HepG2 (cell line): ENCODE measurements around the gene CRLF1. TPM values are rescaled to one million over a fixed set of nuclear protein-coding genes. Genes with fewer than 3 reads are reported as not detected.
A peak's percentile ranks its signal among the peaks of the same experiment; 100 is the strongest.

Source experiments
- ATAC-seq: fragments of 200-7000 bp; cut with Tn5 transposase; 3 replicates; pipeline ENCODE4 v1.9.1; 2020; ENCODE audit warnings: mild to moderate bottlenecking, moderate library complexity
- BruUV-seq: library from RNA; stranded (reverse); fragments of 400-500 nt; replicated peaks from 2 replicates; lab custom pipeline; 2021; lab: Mats Ljungman, UMichigan
- CTCF ChIA-PET: fragments of 300-600 bp; formaldehyde crosslinking; extraction: SDS; loops from one replicate; lab custom pipeline; 2021; ENCODE audit warnings: low total read pairs, inconsistent platforms, low intra/inter-chr PET ratio; lab: Yijun Ruan, JAX
- POLR2A ChIA-PET: fragments of 350-600 bp; sonication (Branson Sonifier 250); formaldehyde crosslinking; loops from one replicate; lab custom pipeline; 2020; ENCODE audit warnings: antibody characterized with exemption, inconsistent platforms; lab: Yijun Ruan, JAX
- DNase-seq: peaks from one replicate; pipeline ENCODE4 v3.0.0-alpha.2; 2015; ENCODE audit warnings: low spot score
- FAIRE-seq: peaks from 3 replicates; lab custom pipeline; 2011; peaks lifted over from hg19 to GRCh38; lab: Jason Lieb, UNC
- H2AFZ ChIP-seq: one replicate; pipeline ENCODE4 v1.6.1; 2011; ENCODE audit warnings: low read length, inconsistent platforms
- H3K27ac ChIP-seq: fragments of 300-600 bp; 3 replicates; pipeline ENCODE4 v1.8.0; 2011; ENCODE audit warnings: mixed run types, mild to moderate bottlenecking, mixed read lengths, low read length, inconsistent platforms; ENCODE audit not compliant: insufficient read depth; ENCODE audit errors: extremely low read length
- H3K27me3 ChIP-seq, 2 experiments: fragments of 200-600 bp in 1 of 2; 2 replicates in 1 of 2; 3 replicates in 1 of 2; pipeline versions ENCODE4 v1.6.0 to v1.8.0; 2011; ENCODE audit warnings: low read length in 2 of 2, mild to moderate bottlenecking in 2 of 2, moderate library complexity in 2 of 2, inconsistent platforms in 1 of 2; ENCODE audit not compliant: insufficient read depth in 2 of 2, control insufficient read depth in 1 of 2
- H3K36me3 ChIP-seq, 2 experiments: fragments of 200-600 bp in 1 of 2; replicated peaks in 1 of 2; 2 replicates in 1 of 2; 3 replicates in 1 of 2; pipeline versions ENCODE4 v1.5.1 to v1.8.0; 2011; ENCODE audit warnings: low read length in 2 of 2, inconsistent platforms in 1 of 2; ENCODE audit not compliant: insufficient read depth in 2 of 2, control insufficient read depth in 1 of 2
- H3K4me1 ChIP-seq: 2 replicates; pipeline ENCODE4 v1.5.1; 2012; ENCODE audit warnings: low read length, inconsistent platforms; ENCODE audit not compliant: insufficient read depth
- H3K4me2 ChIP-seq: 2 replicates; pipeline ENCODE4 v1.6.0; 2011; ENCODE audit warnings: low read depth, low read length, inconsistent platforms
- H3K4me3 ChIP-seq, 3 experiments: fragments of 200-600 bp in 1 of 3; sonication (generic), shearing (Covaris generic) in 1 of 3; replicated peaks in 1 of 3; 2 replicates each; pipeline ENCODE4 v1.5.1; 2011 to 2016; ENCODE audit warnings: low read length in 3 of 3, inconsistent platforms in 2 of 3, low read depth in 2 of 3, mild to moderate bottlenecking in 2 of 3, control low read depth in 1 of 3, mixed read lengths in 1 of 3; ENCODE audit not compliant: insufficient read depth in 1 of 3
- H3K79me2 ChIP-seq: one replicate; pipeline ENCODE4 v1.6.1; 2011; ENCODE audit warnings: low read length, inconsistent platforms; ENCODE audit not compliant: insufficient read depth
- H3K9ac ChIP-seq: 2 replicates; pipeline ENCODE4 v1.6.0; 2011; ENCODE audit warnings: mild to moderate bottlenecking, low read depth, low read length, inconsistent platforms; ENCODE audit not compliant: insufficient read depth
- H3K9me3 ChIP-seq: 2 replicates; pipeline ENCODE4 v1.5.1; 2012; ENCODE audit warnings: mild to moderate bottlenecking, low read length
- H4K20me1 ChIP-seq: 2 replicates; pipeline ENCODE4 v1.6.0; 2011; ENCODE audit warnings: inconsistent platforms, mild to moderate bottlenecking, low read length, moderate library complexity; ENCODE audit not compliant: insufficient read depth
- AGO2 ChIP-seq: fragments of 200-400 bp; formaldehyde crosslinking; optimal IDR thresholded peaks from 2 replicates; pipeline ENCODE3; 2017; ENCODE audit warnings: mild to moderate bottlenecking, low read depth, low read length, moderate library complexity
- BCL3 ChIP-seq: sonication (generic); formaldehyde crosslinking; IDR thresholded peaks from 2 replicates; pipeline ENCODE4 v1.5.1; 2020; ENCODE audit warnings: mild to moderate bottlenecking, missing genetic modification reagents, moderate library complexity
- FOXK2 ChIP-seq: fragments of 450-650 bp; IDR thresholded peaks from 2 replicates; pipeline ENCODE4 v1.6.1; 2016
- IKZF4 ChIP-seq: sonication (generic); formaldehyde crosslinking; IDR thresholded peaks from 2 replicates; pipeline ENCODE4 v1.5.1; 2020; ENCODE audit warnings: borderline replicate concordance, mild to moderate bottlenecking, low read depth, missing genetic modification reagents; ENCODE audit errors: not compliant biosample characterization
- MEIS1 ChIP-seq: sonication (generic); formaldehyde crosslinking; IDR thresholded peaks from 2 replicates; pipeline ENCODE4 v1.9.0; 2021; ENCODE audit warnings: mild to moderate bottlenecking, missing genetic modification reagents, moderate library complexity, borderline replicate concordance
- NCOA1 ChIP-seq: sonication (generic); formaldehyde crosslinking; IDR thresholded peaks from 2 replicates; pipeline ENCODE4 v1.9.0; 2021; ENCODE audit warnings: missing genetic modification reagents
- NFATC3 ChIP-seq: sonication (generic); formaldehyde crosslinking; IDR thresholded peaks from 2 replicates; pipeline ENCODE4 v1.5.1; 2020; ENCODE audit warnings: mild to moderate bottlenecking, missing genetic modification reagents
- PCBP1 ChIP-seq: fragments of 200-400 bp; formaldehyde crosslinking; IDR thresholded peaks from 2 replicates; pipeline ENCODE4 v1.6.1; 2017; ENCODE audit warnings: mild to moderate bottlenecking, low read depth, low read length, borderline replicate concordance
- TBL1XR1 ChIP-seq: fragments of 150-350 bp; IDR thresholded peaks from 2 replicates; pipeline ENCODE4 v1.6.1; 2014; ENCODE audit warnings: borderline replicate concordance, low read length; ENCODE audit not compliant: partially characterized antibody
- THAP8 ChIP-seq: sonication (generic); formaldehyde crosslinking; IDR thresholded peaks from 2 replicates; pipeline ENCODE4 v1.5.1; 2020; ENCODE audit warnings: missing genetic modification reagents, mild to moderate bottlenecking, borderline replicate concordance
- ZBTB46 ChIP-seq: sonication (generic); formaldehyde crosslinking; IDR thresholded peaks from 2 replicates; pipeline ENCODE4 v1.4.0; 2020; ENCODE audit warnings: mild to moderate bottlenecking, missing genetic modification reagents, borderline replicate concordance
- ZMAT5 ChIP-seq: sonication (generic); formaldehyde crosslinking; IDR thresholded peaks from 2 replicates; pipeline ENCODE4 v1.5.0; 2020; ENCODE audit warnings: mild to moderate bottlenecking, low read depth, missing genetic modification reagents, borderline replicate concordance
- ZNF20 ChIP-seq: sonication (generic); formaldehyde crosslinking; IDR thresholded peaks from 2 replicates; pipeline ENCODE4 v1.4.0; 2020; ENCODE audit warnings: mild to moderate bottlenecking, moderate library complexity, missing genetic modification reagents
- ZNF350 ChIP-seq: sonication (generic); formaldehyde crosslinking; IDR thresholded peaks from 2 replicates; pipeline ENCODE4 v1.4.0; 2020; ENCODE audit warnings: mild to moderate bottlenecking, low read depth, missing genetic modification reagents, borderline replicate concordance
- ZNF629 ChIP-seq: sonication (generic); formaldehyde crosslinking; conservative IDR thresholded peaks from 2 replicates; pipeline ENCODE4 v1.5.0; 2020; ENCODE audit warnings: missing genetic modification reagents
- ZNF776 ChIP-seq: sonication (generic); formaldehyde crosslinking; IDR thresholded peaks from 2 replicates; pipeline ENCODE4 v1.4.0; 2020; ENCODE audit warnings: mild to moderate bottlenecking, missing genetic modification reagents
- ZSCAN30 ChIP-seq: sonication (generic); formaldehyde crosslinking; IDR thresholded peaks from 2 replicates; pipeline ENCODE4 v1.5.0; 2020; ENCODE audit warnings: mild to moderate bottlenecking, missing genetic modification reagents
- WGBS: methylation state at CpG from one replicate; pipeline ENCODE4 v1.1.6; 2017; ENCODE audit warnings: low lambda C conversion rate; 5-methylcytosine and 5-hydroxymethylcytosine counted together
- in situ Hi-C: cut with HindIII; loops from 2 replicates; pipeline ENCODE4 v1.10.0; 2017; ENCODE audit warnings: low pct_unique_long_range_greater_than_20kb; ENCODE audit not compliant: extremely low pct_ligation_motif_present
- intact Hi-C: fragments of 100-400 bp; cut with micrococcal nuclease; formaldehyde crosslinking; loops from one replicate; pipeline ENCODE4 v1.10.0; 2022; ENCODE audit not compliant: unreplicated experiment
- polyA plus RNA-seq, 8 experiments: library from polyadenylated mRNA; depleted of rRNA in 3 of 8; stranded (reverse) in 7 of 8; unstranded in 1 of 8; fragments of >200 nt; fragmentation: Illumina TruSeq in 4 of 8; extraction: Trizol in 4 of 8; gene quantifications; 2 replicates each; pipeline versions ENCODE4 v1.2.1 to v1.2.3, GENCODE V29; 2011 to 2016; ENCODE audit warnings: low read depth in 4 of 8, missing spikeins in 1 of 8, mixed read lengths in 1 of 8; ENCODE audit not compliant: insufficient read depth in 1 of 8
- total RNA-seq, 5 experiments: library from RNA; depleted of rRNA; stranded (reverse); fragments of >200 nt; fragmentation: Illumina TruSeq; extraction: Trizol; gene quantifications; 2 replicates each; pipeline ENCODE4 v1.2.3, GENCODE V29; 2016; ENCODE audit warnings: low read depth in 1 of 5

Gene CRLF1
- total and polyA plus RNA-seq, 2 of the 13 experiments (the other 11 are each of a cell fraction or from before 2014, with no cell fraction given), result 217 to 296 TPM

GRCh38 chr19:18604820-18605159 lies 1.8 kb downstream of the CRLF1 start (continued):
- no peak for TF ChIP-seq ZBTB46
- TF ChIP-seq, all 625 proteins: peak for 0

DNA sequence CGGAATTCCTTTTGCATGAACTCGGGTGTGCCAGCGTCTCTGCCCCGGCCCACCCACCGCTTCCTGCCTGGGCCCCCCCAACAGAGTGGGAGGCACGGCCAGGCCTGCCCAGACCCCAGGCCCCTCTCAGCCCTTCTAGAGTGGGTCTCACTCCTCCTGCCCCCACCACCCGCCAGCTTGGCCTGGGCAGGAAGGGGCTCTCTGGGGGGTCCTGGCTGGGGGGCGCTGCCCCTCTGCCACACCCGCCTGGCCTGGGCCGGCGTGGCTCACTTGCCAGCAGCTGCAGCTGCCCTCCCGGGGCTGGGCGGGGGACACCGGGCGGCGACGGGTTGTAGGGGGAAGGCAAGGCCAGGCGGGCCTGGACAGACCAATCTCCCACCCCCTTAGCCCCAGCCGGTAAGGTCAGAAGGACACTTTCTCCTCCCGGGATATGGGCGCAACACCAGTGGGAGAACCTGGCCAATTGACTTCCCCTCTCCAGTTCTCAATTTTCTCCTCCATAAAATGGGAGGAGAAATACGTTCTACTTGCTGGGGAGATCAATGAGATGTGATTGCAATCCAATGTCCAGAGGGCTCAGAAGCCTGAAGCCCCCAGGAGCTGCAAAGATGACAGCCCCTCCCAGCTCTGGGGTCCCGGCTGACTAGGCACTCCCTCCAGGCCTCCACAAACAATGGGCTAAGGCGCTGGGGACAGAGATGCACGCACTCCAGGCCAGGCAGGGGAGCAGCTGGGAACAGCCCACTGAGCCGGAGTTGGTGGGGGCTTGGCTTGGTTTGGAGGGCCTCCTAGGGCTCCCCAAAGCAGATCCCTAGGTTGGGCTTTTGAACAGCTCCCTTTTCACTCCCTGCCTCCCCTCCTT lies 2.4 kb downstream of the CRLF1 start:
- Histone ChIP-seq H3K36me3 (peaks cover 9 to 21% of the 10 kb centered on the region in 2 experiments; a peak in 3 of 5 replicates), H3K4me3 (peak overlapping the region; percentile 67 to 82 (median 82)), H3K9me3 (no peaks in the 10 kb centered on the region), H3K27ac (no peak overlapping the region), H3K4me2 (peak overlapping the region; percentile 91), H3K9ac (peak overlapping the region; percentile 80), H3K79me2 (peaks cover 34% of the 10 kb centered on the region), H2AFZ (no peak overlapping the region), H3K27me3 (no peaks in the 10 kb centered on the region; a peak in 1 of 5 replicates), H4K20me1 (peaks cover 26% of the 10 kb centered on the region), H3K4me1 (peaks cover 42% of the 10 kb centered on the region)
- ChIA-PET CTCF (no interaction called here), POLR2A (interaction anchor here (1.6 kb wide), 1 partner anchor 15 kb away, joined by 4 read pairs; no protein-coding TSS in a partner anchor)
- FAIRE-seq (no peak), ATAC-seq (0 out of 3 replicates have a peak, but pooled peaks have one; percentile 6), DNase-seq (no peak)
- intact Hi-C loops (no loop called here), in situ Hi-C loops (no loop called here)
- BruUV-seq, result no TSS peak
- WGBS, result 65% methylated on average over 6 of the region's 26 CpGs
- TF ChIP-seq NFATC3 (CRISPR knock-in tag) (no peak), PCBP1 (no peak), MEIS1 (CRISPR knock-in tag) (no peak), ZNF629 (CRISPR knock-in tag) (peak; percentile 77), ZMAT5 (no peak), AGO2 (peak; percentile 25), ZNF776 (CRISPR knock-in tag) (no peak), ZNF350 (no peak), NCOA1 (CRISPR knock-in tag) (no peak), IKZF4 (CRISPR knock-in tag) (no peak), ZSCAN30 (CRISPR knock-in tag) (no peak), THAP8 (no peak), FOXK2 (no peak), ZNF20 (CRISPR knock-in tag) (no peak), BCL3 (CRISPR knock-in tag) (no peak), TBL1XR1 (no peak)
